Keratinocyte (primary cell): Measurements from ENCODE around the gene FGFR2. TPM values are rescaled to one million over a fixed set of nuclear protein-coding genes. Genes with fewer than 3 reads are reported as not detected.

ENCODE experiments used
- DNase-seq: peaks from one replicate; pipeline ENCODE4 v3.0.0-alpha.2; 2011; ENCODE audit warnings: low read depth, missing footprints, low spot score
- FAIRE-seq: peaks from 2 replicates; lab custom pipeline; 2011; peaks lifted over from hg19 to GRCh38; lab: Jason Lieb, UNC
- H2AFZ ChIP-seq: 2 replicates; pipeline ENCODE4 v1.6.0; 2012; ENCODE audit warnings: low read length, control low read depth, inconsistent platforms; ENCODE audit not compliant: control insufficient read depth
- H3K27ac ChIP-seq: 2 replicates; pipeline ENCODE4 v1.5.1; 2011; ENCODE audit warnings: low read length; ENCODE audit not compliant: control insufficient read depth, insufficient read depth
- H3K27me3 ChIP-seq: 3 replicates; pipeline ENCODE4 v1.6.0; 2011; ENCODE audit warnings: low read length; ENCODE audit not compliant: control insufficient read depth, insufficient read depth; ENCODE audit errors: extremely low read depth
- H3K36me3 ChIP-seq, 2 experiments: 2 replicates in 1 of 2; 3 replicates in 1 of 2; pipeline ENCODE4 v1.5.1; 2011; ENCODE audit warnings: low read length in 2 of 2, mild to moderate bottlenecking in 1 of 2; ENCODE audit not compliant: control insufficient read depth in 2 of 2, insufficient read depth in 2 of 2; ENCODE audit errors: extremely low read depth in 1 of 2
- H3K4me1 ChIP-seq: 3 replicates; pipeline ENCODE4 v1.5.1; 2011; ENCODE audit warnings: low read length; ENCODE audit not compliant: control insufficient read depth, insufficient read depth; ENCODE audit errors: extremely low read depth
- H3K4me2 ChIP-seq: 3 replicates; pipeline ENCODE4 v1.6.0; 2011; ENCODE audit warnings: low read depth, low read length; ENCODE audit not compliant: control insufficient read depth, insufficient read depth; ENCODE audit errors: extremely low read depth
- H3K4me3 ChIP-seq, 3 experiments: fragments of 200-600 bp in 1 of 3; sonication (generic) in 1 of 3; 2 replicates in 2 of 3; 3 replicates in 1 of 3; pipeline ENCODE4 v1.5.1; 2011 to 2016; ENCODE audit warnings: low read length in 3 of 3, mild to moderate bottlenecking in 3 of 3, control low read depth in 2 of 3, inconsistent platforms in 1 of 3, low read depth in 1 of 3, mixed read lengths in 1 of 3, mixed run types in 1 of 3, moderate library complexity in 1 of 3; ENCODE audit not compliant: control insufficient read depth in 2 of 3, insufficient read depth in 2 of 3; ENCODE audit errors: extremely low read depth in 1 of 3
- H3K79me2 ChIP-seq: 2 replicates; pipeline ENCODE4 v1.6.0; 2012; ENCODE audit warnings: low read length; ENCODE audit not compliant: control insufficient read depth, insufficient read depth
- H3K9ac ChIP-seq: 3 replicates; pipeline ENCODE4 v1.6.0; 2011; ENCODE audit warnings: low read length; ENCODE audit not compliant: control insufficient read depth, insufficient read depth; ENCODE audit errors: extremely low read depth
- H3K9me1 ChIP-seq: 3 replicates; pipeline ENCODE4 v1.6.0; 2011; ENCODE audit warnings: low read length; ENCODE audit not compliant: control insufficient read depth, insufficient read depth; ENCODE audit errors: extremely low read depth
- H3K9me3 ChIP-seq: 2 replicates; pipeline ENCODE4 v1.5.1; 2012; ENCODE audit warnings: low read depth, low read length; ENCODE audit not compliant: control insufficient read depth
- H4K20me1 ChIP-seq: 3 replicates; pipeline ENCODE4 v1.6.0; 2011; ENCODE audit warnings: low read length; ENCODE audit not compliant: control insufficient read depth, insufficient read depth; ENCODE audit errors: extremely low read depth
- CTCF ChIP-seq, 3 experiments: IDR thresholded peaks in 1 of 3; conservative IDR thresholded peaks in 1 of 3; optimal IDR thresholded peaks in 1 of 3; 2 replicates in 2 of 3; 3 replicates in 1 of 3; pipeline versions ENCODE3 to v1.5.1; 2011; ENCODE audit warnings: low read length in 3 of 3, mild to moderate bottlenecking in 3 of 3, moderate library complexity in 2 of 3, control low read depth in 1 of 3, inconsistent platforms in 1 of 3; ENCODE audit not compliant: insufficient read depth in 2 of 3; ENCODE audit errors: extremely low read depth in 1 of 3
- EZH2 ChIP-seq: IDR thresholded peaks from one replicate; pipeline ENCODE4 v1.6.1; 2012; ENCODE audit warnings: inconsistent platforms, mild to moderate bottlenecking, low read length, moderate library complexity
- dilution Hi-C: fragments of 300-500 bp; cut with MboI; formaldehyde crosslinking; loops from one replicate; pipeline ENCODE4 v1.7.0; 2020; ENCODE audit warnings: low sequenced_read_pairs; ENCODE audit not compliant: extremely low pct_ligation_motif_present
- polyA plus RNA-seq, 5 experiments: library from polyadenylated mRNA; depleted of rRNA in 3 of 5; stranded (reverse) in 3 of 5; stranded (forward) in 1 of 5; unstranded in 1 of 5; fragments of >200 nt; gene quantifications; 1 replicate in 1 of 5; 2 replicates in 3 of 5; 3 replicates in 1 of 5; pipeline versions ENCODE4 v1.2.1 to v1.2.3, GENCODE V29; 2011 to 2012; ENCODE audit warnings: missing spikeins in 2 of 5, low read depth in 1 of 5, low replicate concordance in 1 of 5

The FGFR2 gene
- polyA plus RNA-seq, 1 donor (not counting 4 experiments of a cell fraction or from before 2014, with no cell fraction given) = 20.6 TPM

- Histone ChIP-seq H3K9me3 (no peaks in the 10 kb centered on the region), H3K9ac (no peak overlapping the region), H3K79me2 (no peaks in the 10 kb centered on the region), H2AFZ (no peak overlapping the region), H3K36me3 (no peaks in the 10 kb centered on the region), H3K4me2 (no peak overlapping the region), H4K20me1 (no peaks in the 10 kb centered on the region), H3K27ac (no peak overlapping the region), H3K9me1 (no peaks in the 10 kb centered on the region), H3K4me1 (peaks cover 3% of the 10 kb centered on the region), H3K27me3 (peaks cover 4% of the 10 kb centered on the region), H3K4me3 (no peak overlapping the region)
- DNase-seq (no peak), FAIRE-seq (no peak)
- TF ChIP-seq CTCF (optimal IDR thresholded peaks at IDR 0.05 in 1 of 3, IDR thresholded peaks at IDR 0.05 in 1 of 3, conservative IDR thresholded peaks at IDR 0.05 in 1 of 3; ENCODE audit: extremely low read depth in 1 of 3, insufficient read depth in 2 of 3, low read length in 3 of 3) = no peak
- TF ChIP-seq EZH2 = no peak
- dilution Hi-C loops = no loop called here
Measured at GRCh38 chr10:121462955-121463354, 135.3 kb downstream of the FGFR2 start.

- FAIRE-seq = no peak
- Histone ChIP-seq H3K36me3 (no peaks in the 10 kb centered on the region), H2AFZ (no peak overlapping the region)
Measured at GRCh38 chr10:121462281-121462680, 136.0 kb downstream of the FGFR2 start.

More at GRCh38 chr10:121462281-121462680, 136.0 kb downstream of the FGFR2 start:
- dilution Hi-C loops = no loop called here
- TF ChIP-seq CTCF (optimal IDR thresholded peaks at IDR 0.05 in 1 of 3, IDR thresholded peaks at IDR 0.05 in 1 of 3, conservative IDR thresholded peaks at IDR 0.05 in 1 of 3; ENCODE audit: extremely low read depth in 1 of 3, insufficient read depth in 2 of 3, low read length in 3 of 3) = no peak
- no peak for TF ChIP-seq EZH2
- H4K20me1 ChIP-seq = no peaks in the 10 kb centered on the region
- no peak overlapping the region for H3K27ac ChIP-seq
- no peaks in the 10 kb centered on the region for H3K9me3 ChIP-seq
- peaks cover 3% of the 10 kb centered on the region for H3K4me1 ChIP-seq
- peaks cover 4% of the 10 kb centered on the region for H3K27me3 ChIP-seq
- H3K9ac ChIP-seq = no peak overlapping the region
- no peaks in the 10 kb centered on the region for H3K9me1 ChIP-seq
- no peak for DNase-seq
- no peak overlapping the region for H3K4me2 ChIP-seq
- H3K79me2 ChIP-seq = no peaks in the 10 kb centered on the region
- H3K4me3 ChIP-seq = no peak overlapping the region
